ENCODE data around the gene RBFOX2.
"Not testable (repeated sequence)": the region's sequence is repeated elsewhere in the genome, so short reads cannot be mapped to it uniquely, and the experiment has no call there.

RBFOX2 gene, protein sequence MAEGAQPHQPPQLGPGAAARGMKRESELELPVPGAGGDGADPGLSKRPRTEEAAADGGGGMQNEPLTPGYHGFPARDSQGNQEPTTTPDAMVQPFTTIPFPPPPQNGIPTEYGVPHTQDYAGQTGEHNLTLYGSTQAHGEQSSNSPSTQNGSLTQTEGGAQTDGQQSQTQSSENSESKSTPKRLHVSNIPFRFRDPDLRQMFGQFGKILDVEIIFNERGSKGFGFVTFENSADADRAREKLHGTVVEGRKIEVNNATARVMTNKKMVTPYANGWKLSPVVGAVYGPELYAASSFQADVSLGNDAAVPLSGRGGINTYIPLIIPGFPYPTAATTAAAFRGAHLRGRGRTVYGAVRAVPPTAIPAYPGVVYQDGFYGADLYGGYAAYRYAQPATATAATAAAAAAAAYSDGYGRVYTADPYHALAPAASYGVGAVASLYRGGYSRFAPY

DNA sequence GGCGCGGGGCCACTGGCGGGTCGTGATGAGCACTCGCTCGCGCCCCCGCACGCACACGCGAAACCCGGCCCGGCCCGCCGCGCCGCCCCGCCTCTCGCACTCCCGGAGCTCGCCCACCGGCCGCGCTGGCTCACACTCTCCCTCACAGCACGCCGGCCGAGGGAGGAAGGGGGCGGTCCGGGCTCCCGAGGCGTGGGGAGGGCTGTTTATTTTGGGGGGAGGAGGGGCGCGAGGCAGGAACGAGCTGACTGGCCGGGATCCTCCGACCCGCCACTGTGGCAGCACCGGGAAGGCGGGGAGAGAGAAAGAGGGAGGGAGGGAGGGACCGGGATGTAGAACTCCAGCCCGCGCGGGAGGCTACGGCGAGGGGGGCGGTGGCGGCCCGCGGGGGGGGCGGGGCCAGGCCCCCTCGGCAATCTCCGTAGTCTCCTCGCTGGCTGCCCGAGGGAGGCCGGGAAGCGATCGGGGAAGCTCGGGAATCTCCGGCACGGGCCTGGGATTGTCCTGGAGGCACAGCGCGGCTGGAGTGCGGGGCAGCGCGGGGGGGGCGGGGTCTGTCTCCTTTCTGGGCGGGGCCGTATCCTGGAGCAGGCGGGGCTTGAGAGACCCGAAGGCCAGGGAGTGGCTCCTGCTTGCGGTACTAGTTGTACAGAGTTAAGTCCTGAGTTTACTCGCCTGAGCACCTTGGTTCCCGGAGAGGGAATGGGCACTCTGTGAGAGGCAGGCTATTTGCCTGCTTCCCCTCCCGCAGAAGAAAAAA is at the start of gene RBFOX2:
TSS of gene RBFOX2 (minus strand) at position 179 of the 760 bp plus-strand sequence. CDS start 399 bp downstream, outside the sequence.
- peak; percentile 50 to 65 for DNase-seq

DNA sequence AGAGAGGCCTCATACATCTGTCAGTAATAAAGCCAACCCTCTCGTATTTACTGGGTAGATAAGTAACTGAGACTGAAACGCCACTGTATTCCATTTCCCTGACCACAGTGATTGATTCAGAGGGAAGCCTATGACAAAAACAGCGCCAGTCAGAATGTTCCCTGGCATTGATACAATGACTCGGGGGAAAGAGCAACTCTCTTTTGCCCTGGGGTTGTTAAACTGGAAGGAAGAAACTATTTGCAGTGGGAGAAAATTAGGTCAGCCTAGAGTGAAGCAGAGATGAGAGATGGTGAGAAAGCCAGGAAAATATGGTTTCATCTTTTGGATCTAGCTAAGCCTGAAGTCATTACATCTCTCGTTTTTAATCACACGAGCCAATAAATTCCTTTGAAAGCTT is 48.6 kb upstream of the RBFOX2 start:
- no peak for DNase-seq

- no peak for DNase-seq
These were observed 47.1 kb upstream of the RBFOX2 start for GRCh38 chr22:36075724-36076123.

DNA sequence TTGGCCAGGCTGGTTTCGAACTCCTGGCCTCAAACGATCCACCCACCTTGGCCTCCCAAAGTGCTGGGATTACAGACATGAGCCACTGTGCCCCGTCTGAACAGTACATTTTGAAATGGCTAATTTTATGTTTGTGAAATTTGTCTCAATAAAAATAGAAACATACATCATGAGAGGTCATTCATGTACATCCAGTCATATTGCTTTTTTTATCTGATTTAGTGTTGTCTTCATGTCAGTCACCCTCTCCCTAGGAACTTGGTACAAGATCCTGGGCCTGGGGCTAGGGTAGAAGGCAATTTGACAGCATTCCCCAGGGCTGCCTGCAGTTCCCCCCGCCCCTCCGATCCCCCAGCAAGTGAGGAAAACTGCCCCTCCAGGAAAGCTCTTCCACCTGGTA is 46.6 kb upstream of the RBFOX2 start:
- no peak for DNase-seq

DNA sequence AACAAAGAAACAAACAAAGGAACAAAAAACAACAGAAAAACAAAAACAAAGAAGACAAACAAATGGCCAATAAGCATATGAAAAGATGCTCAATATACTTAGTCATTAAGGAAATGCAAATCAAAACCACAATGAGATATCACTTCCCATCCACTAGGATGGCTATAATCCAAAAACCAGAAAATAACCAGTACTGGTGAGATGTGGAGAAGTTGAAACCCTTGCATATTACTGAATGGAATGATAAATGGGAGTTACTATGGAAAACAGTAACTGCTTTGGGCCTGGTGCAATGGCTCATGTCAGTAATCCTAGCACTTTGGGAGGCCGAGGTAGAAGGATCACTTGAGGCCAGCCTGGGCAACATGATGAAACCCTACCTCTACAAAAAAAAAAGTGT is 44.9 kb upstream of the RBFOX2 start:
- DNase-seq = no peak

- DNase-seq = not testable (repeated sequence)
These were observed 42.0 kb upstream of the RBFOX2 start for GRCh38 chr22:36070645-36071044.

DNA sequence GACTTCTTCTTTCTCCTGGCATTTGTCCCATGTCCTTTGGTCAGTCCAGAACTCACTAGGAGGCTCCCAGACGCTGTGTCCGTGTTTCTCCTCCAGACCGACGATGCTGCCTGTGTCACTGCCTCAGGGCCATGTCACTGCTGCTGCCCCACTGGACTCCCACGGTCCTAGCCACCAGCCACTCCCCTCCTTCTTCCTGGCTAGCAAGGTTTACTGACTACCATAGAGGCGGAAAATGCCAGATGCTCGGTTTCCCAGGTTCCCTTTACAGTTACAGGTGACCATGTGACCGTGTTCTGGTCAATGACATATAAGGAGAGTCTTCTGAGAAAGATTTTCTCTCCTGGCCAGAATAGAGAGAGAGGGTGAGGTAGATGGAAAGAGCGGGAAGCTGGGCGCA is 40.7 kb upstream of the RBFOX2 start:
- no peak for DNase-seq

DNA sequence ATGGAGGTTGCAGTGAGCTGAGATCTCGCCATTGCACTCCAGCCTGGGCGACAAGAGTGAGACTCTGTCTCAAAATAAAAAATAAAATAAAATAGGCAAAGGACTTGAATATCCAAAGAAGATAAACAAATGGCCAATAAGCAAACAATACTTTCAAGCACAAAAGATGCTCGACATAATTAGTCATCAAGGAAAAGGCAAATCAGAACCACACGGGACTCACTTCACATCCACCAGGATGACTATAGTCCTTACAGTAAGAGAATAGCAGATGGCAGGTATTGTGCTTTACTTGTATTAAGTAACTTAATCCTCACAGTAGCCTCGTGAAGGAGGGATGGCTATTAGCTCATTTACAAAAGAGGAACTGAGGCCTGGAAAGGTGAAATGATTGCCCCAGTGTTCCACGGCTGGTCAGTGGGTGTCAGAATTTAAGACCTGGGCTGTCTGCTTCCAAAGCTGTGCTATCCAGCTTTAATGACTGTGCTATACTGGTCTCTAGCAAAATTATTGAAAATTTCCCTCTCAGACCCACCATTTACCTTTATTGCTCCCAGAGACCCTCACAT is 40.2 kb upstream of the RBFOX2 start:
- DNase-seq = no peak

DNA sequence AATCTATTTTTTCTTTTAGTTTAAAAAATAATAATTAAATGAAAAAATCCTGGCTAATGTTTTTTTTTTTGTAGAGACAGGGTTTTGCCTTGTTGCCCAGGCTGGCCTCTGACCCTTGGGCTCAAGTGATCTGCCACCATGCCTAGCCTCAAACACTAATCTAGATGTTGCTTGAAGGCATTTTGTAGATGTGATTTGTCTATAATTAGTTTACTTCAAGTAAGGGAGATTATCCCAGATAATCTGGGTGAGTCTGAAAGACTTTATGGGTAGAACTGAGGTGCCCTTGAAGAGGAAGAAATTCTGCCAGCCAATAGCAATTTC is 38.6 kb upstream of the RBFOX2 start:
- no peak for DNase-seq

DNA sequence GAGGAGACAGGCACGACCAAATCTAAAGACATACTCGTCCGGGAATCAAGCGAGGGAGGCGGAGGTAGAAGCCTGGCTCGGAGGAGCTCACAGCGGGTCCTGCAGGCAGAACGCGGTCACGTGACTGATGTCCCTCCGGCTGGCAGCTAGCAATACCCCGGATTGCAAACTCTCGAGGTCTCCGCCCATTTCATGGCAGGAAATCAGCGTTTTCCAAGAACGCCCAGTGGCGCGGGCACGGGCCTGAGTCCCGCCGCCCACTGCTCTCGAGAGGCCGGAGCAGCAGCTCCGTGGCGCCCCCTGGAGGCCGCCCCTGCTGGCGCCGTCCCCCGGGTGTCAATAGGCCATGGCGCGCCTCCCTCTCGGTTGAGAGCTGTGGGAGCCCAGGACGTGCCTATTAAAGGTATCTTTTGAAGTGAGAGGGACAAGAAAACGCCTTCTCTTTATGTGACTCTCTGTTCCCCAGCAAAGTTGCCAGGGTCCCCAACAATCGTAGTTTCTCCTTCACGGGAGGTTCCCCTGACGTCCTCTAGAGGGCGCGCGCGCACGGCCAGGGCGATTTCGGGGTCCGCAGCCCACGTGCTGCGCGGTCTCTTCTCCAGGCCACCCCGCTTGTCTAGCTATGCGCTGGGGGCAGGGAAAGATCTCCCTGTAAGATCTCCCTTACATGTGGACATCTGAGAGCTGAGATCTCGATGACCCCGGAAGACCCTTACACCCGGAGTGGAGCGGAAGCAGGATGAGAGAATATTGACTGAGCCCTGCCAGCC is 37.3 kb upstream of the RBFOX2 start:
- DNase-seq = peak; percentile 52 to 61

- DNase-seq = no peak
These were observed 36.8 kb upstream of the RBFOX2 start for GRCh38 chr22:36065462-36065774.

- DNase-seq = no peak
These were observed 35.7 kb upstream of the RBFOX2 start for GRCh38 chr22:36064358-36064757.

GRCh38 chr22:36056980-36057379 is 28.4 kb upstream of the RBFOX2 start:
- no peak for DNase-seq

GRCh38 chr22:36055376-36056295 is 27.0 kb upstream of the RBFOX2 start:
- no peak for DNase-seq

DNA sequence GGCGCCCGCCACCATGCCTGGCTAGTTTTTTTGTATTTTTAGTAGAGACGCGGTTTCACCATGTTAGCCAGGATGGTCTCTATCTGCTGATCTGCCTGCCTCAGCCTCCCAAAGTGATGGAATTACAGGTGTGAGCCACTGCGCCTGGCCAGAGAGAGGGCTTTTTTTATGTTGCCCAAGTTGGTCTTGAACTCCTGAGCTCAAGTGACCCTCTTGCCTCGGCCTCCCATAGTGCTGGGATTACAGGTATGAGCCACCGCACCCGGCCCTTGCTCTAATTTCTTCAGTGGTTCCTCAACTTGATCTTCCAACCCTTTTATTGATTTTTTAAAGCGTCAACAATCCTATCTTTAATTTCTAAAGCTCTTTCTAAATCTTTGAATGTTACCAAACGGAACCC is 25.8 kb upstream of the RBFOX2 start:
- DNase-seq = not testable (repeated sequence)

- DNase-seq = no peak
These were observed 24.9 kb upstream of the RBFOX2 start for GRCh38 chr22:36053242-36054147.

DNA sequence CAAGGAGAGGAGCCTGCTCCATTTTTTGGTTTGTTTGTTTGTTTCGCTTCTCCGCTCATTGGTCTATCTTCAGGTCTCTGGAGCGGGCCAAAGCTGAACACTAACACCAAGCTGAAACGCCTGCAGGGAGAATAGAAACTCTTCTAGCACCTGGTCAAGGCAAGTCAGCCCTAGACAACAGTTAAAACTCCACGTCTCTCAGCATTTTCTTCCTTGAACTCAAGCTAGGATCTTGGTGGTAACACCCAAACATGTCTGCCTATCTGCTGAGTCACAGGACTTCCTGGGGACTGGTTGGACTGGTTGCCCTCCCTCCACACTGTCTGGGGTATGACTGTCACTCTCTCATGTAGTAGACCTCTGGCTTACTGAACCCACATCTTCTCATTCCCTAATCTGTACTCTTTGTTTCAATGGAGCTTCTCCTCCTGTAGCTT is 23.9 kb upstream of the RBFOX2 start:
- no peak for DNase-seq

DNA sequence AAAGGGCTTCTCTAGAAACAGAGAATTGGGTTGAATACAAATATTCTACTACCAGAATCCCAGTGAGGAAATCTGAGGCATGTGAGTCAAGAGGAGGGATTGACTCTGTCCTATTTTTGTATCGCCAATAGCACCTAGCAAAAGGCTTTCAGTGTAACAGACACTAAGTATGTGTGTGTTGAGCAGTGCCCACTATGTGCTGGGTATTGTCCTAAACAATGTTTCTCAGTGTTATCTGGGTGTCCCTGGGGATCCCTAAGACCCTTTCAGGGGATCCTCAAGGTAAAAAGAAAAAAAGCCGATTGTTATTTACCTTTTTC is 21.0 kb upstream of the RBFOX2 start:
- DNase-seq = no peak

DNA sequence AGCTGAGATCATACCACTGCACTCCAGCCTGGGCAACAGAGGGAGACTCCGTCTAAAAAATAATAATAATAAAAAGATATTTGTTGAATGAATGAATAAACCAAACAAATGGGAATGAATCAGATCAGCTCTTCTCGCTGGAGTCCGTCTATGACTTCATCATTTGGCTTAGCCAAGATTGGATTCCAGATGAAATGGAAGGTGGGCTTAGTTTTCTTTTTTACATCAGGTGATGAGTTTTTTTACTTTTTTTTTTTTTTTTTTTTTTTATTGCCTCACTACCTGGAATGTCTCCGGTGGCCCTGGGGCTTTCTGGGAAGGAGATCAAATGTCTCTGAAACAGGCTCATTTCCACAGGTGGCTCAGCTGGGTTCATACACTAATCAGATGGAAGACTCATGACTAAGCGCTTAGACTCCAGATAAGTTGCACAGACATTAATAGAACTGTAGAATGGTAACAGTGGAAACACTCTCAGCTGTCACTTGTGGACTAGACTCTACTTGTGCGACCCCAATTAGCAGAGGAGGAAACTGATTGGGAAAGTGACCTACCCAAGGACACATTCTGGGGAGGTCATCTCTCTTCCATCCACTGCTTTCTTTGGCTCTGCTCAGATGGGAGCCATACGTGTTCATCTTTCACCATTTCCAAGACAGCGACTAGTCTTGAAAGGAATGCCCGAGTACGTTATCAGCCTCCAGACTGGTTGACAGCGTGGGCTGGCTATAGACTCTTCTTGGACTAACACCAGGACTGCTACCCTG is 20.5 kb upstream of the RBFOX2 start:
- DNase-seq = no peak

DNA sequence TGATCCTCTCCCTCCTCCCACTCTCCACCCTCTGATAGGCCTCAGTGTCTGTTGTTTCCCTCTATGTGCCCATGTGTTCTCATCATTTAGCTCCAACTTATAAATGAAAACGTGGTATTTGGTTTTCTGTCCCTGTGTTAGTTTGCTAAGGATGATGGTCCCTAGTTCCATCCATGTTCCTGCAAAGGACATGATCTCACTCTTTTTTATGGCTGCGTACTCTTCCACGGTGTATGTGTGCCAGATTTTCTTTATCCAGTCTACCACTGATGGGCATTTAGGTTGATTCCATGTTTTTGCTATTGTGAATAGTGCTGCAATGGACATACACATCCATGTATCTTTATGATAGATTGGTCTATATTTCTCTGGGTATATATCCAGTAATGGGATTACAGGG is 15.9 kb upstream of the RBFOX2 start:
- DNase-seq = not testable (repeated sequence)
